HG02610 (cell line): ENCODE measurements around the gene GJC1.

Experiments
- ATAC-seq: cut with Tn5 transposase; IDR thresholded peaks from one replicate; pipeline ENCODE4 v1.9.1; 2021; ENCODE audit warnings: mild to moderate bottlenecking, moderate library complexity; ENCODE audit not compliant: unreplicated experiment

GJC1 gene

DNA sequence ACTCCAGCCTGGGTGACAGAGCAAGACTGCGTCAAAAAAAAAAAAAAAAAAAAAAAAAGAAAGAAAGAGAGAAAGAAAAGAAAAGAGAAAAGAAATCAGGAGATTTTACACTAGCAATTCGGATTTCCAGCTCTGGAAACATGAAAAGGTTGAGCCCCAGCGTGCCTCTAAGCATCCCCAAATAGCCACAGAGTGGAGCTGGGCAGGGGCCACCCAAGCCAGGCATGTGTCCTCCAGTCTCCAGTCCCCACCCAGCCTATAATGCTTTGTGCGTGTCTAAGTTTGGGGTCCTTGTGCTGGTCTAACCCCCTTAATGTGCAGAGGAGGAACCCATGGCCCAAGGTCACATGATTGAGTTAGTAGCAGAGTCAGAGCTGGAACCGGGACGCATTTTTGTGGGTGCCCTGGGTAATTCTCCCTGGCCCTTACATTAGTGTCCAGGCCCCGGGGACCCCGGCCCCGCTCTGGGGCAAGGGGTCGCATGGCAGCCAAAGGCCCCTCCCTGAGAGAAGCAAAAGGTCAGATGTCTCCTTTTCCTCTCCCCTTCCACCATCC is 51.4 kb downstream of the GJC1 start:
- no peak for ATAC-seq

- no peak for ATAC-seq
These were observed 52.4 kb downstream of the GJC1 start for GRCh38 chr17:44777394-44778348.

DNA sequence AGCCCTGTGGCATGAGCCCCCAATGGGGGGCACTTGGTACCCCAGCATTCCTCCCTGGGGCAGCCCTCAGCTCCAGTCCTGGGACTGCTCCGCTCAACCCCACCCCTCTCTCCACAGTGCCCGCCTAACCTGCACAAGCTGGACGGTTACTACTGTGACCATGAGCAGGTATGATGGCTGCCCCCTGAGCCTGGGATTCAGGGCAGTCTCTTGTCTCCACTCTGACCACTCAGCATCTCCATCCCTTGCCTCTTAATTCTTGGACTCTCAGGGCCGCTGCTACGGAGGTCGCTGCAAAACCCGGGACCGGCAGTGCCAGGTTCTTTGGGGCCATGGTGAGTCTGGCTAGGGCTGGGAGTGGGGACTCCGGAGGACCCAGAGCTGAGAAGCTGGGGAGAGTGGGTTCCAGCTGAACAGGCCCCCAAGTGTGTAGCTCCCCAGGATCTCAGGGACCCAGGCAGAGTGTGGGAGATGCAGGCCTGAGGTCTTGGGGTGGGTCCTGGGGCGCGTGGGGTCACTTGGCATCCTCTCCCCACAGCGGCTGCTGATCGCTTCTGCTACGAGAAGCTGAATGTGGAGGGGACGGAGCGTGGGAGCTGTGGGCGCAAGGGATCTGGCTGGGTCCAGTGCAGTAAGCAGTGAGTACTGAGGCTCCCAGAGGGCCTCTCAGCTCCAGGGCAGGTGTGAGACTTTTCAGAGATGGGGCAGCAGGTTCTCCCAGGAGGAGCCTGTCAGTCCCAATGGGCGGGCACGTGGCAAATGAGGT is 53.3 kb downstream of the GJC1 start:
- no peak for ATAC-seq

DNA sequence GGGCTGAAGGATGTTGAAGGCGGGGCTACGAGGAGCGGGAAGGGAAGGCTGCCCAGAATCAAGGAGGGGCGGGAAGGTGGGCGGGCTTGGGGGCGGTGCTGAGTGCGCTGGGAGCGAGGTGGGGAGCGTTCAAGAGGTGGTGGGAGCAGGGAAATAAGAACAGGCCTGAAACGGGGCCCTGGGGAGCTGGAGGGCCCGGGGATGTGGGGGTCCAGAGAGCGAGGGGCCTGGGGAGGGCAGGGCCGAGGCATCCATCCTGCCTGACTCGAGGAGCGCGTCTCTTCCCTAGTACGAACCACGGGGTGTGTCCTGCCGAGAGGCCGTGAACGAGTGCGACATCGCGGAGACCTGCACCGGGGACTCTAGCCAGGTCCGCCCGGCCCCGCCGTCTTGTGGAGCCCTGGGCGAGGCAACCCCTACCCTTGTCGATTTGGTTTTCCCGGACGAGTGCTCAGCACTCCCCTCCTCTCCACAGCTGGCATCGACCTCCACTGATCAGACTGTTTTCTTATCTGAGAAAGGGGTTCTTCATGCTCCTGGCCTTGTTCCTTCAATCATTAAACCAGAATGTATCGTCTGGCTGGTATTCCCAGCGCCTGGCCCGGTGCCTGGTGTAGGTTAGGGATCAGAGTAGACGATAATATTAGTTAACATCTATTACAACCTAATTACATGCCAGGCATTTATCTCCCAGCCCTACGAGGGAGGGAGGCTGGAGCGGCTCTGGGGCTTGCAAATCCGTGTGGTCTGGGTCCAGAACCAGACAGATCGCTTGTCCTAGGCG is 54.1 kb downstream of the GJC1 start:
- no peak for ATAC-seq

DNA sequence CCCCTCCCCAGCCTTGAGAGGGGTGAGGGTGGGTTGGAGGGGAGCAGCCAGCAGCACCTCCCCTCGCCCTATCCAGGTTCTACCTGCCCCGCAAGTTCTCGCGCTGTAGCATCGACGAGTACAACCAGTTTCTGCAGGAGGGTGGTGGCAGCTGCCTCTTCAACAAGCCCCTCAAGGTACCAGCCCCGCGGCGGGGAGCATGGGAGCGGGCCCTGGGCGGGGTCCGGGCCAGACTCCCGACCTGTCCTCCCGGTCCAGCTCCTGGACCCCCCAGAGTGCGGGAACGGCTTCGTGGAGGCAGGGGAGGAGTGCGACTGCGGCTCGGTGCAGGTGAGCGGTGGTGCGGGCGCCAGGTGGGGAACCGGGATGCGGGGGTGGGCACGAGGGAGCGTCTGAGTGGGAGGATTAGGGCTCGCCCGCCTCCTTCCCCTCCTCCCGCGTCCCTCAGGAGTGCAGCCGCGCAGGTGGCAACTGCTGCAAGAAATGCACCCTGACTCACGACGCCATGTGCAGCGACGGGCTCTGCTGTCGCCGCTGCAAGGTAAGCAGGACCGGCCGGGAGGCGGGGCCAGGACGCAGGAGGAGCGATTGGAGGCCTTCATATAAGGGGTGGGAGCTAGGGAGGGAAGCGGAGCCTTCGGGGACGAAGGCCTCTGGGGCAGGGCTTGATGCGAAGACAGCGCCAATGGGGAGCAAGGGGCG is 54.8 kb downstream of the GJC1 start:
- peak; percentile 91 for ATAC-seq

GRCh38 chr17:44774271-44775135 is 55.6 kb downstream of the GJC1 start:
- peak; percentile 34 for ATAC-seq

- no peak for ATAC-seq
These were observed 56.9 kb downstream of the GJC1 start for GRCh38 chr17:44773140-44773539.

- ATAC-seq, result no peak
These were observed 57.6 kb downstream of the GJC1 start for GRCh38 chr17:44772308-44773045.

GRCh38 chr17:44770166-44770925 is 59.7 kb downstream of the GJC1 start:
- ATAC-seq, result no peak

DNA sequence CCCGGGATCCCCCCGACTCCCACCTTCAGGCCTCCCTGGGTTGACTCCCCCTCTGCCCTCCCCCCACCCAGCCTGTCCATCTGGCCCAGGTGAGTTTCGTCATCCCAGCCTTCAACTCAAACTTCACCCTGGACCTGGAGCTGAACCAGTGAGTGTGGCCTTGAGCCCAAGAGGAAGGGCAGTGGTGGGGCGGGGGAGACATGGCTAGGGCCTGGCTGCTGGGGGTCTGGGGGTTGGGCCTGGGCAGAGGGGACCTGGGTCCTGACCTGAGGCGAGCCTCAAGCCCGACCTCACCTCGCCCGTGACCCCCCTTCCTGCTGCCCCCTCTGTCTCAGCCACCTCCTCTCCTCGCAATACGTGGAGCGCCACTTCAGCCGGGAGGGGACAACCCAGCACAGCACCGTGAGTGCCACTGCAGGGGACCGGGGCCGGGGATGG is 60.4 kb downstream of the GJC1 start:
- no peak for ATAC-seq

GRCh38 chr17:44769230-44769629 is 60.9 kb downstream of the GJC1 start:
- ATAC-seq, result no peak

DNA sequence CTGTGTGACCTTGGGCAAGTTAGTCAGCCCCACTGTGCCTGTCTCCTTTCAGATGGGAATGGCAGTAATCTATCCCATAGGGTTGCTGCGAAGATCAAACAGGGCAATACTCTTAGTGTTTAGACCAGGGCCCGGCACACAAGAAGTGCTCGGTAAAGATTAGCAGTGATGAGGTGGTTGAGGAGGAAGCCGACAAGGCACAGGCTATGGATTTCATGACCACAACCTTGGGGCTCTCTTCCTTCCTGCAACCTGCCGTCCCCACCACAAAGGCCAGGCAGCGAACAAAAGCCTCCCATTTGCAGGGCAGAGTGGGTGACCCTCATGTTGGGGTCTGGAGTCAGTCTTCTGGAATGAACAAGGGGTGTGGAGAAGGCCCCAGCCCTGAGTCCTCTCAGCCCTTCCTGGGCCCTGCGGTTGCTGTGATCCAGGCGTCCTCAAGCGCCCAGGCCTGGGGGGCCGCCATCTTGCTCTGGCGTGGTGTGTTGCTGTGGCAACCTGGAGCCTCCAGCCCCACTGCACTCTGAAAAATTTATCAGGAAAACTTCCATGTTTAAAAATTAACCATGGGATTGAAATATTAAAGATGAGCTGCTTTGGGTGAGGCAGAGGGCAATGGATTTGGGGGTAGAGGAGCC is 61.5 kb downstream of the GJC1 start:
- no peak for ATAC-seq

DNA sequence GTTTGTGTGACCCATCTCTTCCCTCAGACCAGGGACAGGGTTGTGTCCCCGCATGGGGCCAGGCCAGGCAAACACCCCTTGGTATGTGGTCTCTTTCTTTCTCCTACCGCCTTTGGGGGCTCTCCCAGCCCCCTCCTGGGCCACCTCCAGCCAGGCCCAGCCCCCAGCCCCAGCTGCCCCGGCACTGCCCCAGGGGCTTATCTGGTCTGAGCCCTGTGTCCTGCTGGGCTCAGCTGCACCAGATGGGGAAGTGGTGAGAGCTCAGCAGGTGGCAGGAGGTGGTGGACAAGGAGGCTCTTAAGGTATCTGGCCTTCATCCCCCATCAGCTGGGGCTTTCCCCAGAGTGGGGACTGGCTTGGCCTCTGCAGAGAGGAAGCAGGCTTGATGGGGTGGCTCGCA is 62.6 kb downstream of the GJC1 start:
- no peak for ATAC-seq

GRCh38 chr17:44766409-44767038 is 63.6 kb downstream of the GJC1 start:
- no peak for ATAC-seq

DNA sequence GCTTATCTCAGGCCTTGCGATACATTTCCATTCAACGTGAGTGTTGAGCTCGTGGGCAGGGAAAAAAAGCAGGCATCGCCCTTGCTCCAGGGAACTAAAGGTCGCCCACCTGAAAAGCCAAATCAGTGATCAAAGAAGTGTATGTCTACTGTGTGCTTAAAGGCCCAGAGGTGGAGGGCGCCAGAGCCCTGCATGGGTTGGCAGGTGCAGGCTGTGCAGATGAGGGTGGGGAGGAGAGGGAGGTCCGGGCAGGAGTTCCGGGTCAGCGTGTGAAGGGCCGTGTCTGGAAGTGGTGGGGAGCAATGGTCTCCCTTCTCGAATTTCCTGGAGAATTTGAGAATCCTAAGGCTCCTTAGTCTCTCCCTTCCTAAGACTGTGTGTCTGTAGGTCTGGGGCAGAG is 64.1 kb downstream of the GJC1 start:
- ATAC-seq, result no peak

DNA sequence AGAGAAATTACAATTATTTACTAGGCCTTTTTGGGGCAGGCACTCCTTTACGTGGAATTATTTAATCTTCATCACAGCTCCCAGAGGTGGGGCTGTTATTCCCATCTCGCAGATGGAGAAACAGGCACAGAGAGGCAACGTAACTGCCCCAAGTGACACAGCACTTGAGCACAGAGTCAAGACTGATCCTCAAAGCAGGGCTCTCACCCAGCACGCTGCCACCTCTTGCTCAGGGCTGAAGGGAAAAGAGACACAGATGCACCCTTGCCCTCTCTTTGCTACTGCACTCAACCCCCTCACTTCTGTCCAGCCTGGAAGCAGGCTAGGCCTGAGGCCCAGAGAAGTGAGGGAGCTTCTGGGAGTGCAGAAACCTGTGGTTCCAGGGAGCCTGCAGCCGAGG is 66.9 kb downstream of the GJC1 start:
- ATAC-seq, result no peak
